IPS DF 6.9 (cell line): ENCODE results near the gene SLC35B2.

ENCODE experiments used
- DNase-seq: peaks from one replicate; pipeline ENCODE4 v3.0.0-alpha.2; 2013; ENCODE audit warnings: low read depth, low spot score
- H3K27ac ChIP-seq: one replicate; pipeline ENCODE4 v1.5.1; 2013; ENCODE audit warnings: low read length, control low read depth
- H3K27me3 ChIP-seq: 2 replicates; pipeline ENCODE4 v1.6.1; 2013; ENCODE audit warnings: mild to moderate bottlenecking, low read length; ENCODE audit not compliant: control insufficient read depth, insufficient read depth
- H3K36me3 ChIP-seq: 2 replicates; pipeline ENCODE4 v1.6.1; 2013; ENCODE audit warnings: low read length; ENCODE audit not compliant: control insufficient read depth, insufficient read depth
- H3K4me1 ChIP-seq: 2 replicates; pipeline ENCODE4 v1.6.1; 2013; ENCODE audit warnings: low read length; ENCODE audit not compliant: control insufficient read depth, insufficient read depth
- H3K4me3 ChIP-seq: 2 replicates; pipeline ENCODE4 v1.5.1; 2013; ENCODE audit warnings: mild to moderate bottlenecking, low read length
- H3K9me3 ChIP-seq: 2 replicates; pipeline ENCODE4 v1.6.1; 2013; ENCODE audit warnings: low read length, inconsistent platforms; ENCODE audit not compliant: control insufficient read depth, insufficient read depth
- WGBS: extraction: QIAGEN DNeasy Blood & Tissue Kit; methylation state at CpG from one replicate; pipeline ENCODE4 v1.1.7; 2013; ENCODE audit warnings: mixed read lengths, missing lambda C conversion rate; ENCODE audit not compliant: insufficient read length, insufficient coverage; 5-methylcytosine and 5-hydroxymethylcytosine counted together

Gene SLC35B2

DNA sequence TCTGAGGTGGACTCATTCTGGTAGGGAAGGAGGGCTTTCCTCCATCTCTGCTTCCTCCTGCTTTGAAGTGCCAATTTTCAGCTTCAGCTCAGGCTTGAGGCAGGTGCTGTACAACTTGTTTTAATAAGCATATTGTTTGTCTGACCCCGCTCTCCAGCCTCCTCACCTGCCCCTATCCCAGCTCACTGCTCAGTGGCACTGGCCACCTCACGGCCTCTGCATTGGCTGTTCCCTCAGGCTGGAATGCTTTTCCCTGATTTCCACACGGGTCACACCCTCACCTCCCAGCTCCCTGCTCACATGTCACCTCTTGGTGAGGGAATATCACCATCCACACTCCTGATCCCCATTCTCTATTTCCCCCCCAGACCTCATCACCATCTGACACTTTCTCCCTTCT, 41.5 kb upstream of the SLC35B2 start:
- H3K27ac ChIP-seq = no peak overlapping the region
- WGBS = no CpG with 5 or more reads among the region's 3 CpGs
- peaks cover 2% of the 10 kb centered on the region for H3K4me1 ChIP-seq
- H3K4me3 ChIP-seq = no peak overlapping the region
- H3K27me3 ChIP-seq = peaks cover 4% of the 10 kb centered on the region; the same call in 1 of the 2 replicates
- DNase-seq = no peak
- peaks cover 28% of the 10 kb centered on the region for H3K36me3 ChIP-seq
- H3K9me3 ChIP-seq = no peaks in the 10 kb centered on the region

- peaks cover 4% of the 10 kb centered on the region; the same call in 1 of the 2 replicates for H3K27me3 ChIP-seq
- H3K4me1 ChIP-seq = peaks cover 2% of the 10 kb centered on the region
- no peak for DNase-seq
- peaks cover 23% of the 10 kb centered on the region for H3K36me3 ChIP-seq
- no peaks in the 10 kb centered on the region for H3K9me3 ChIP-seq
- no peak overlapping the region for H3K27ac ChIP-seq
- WGBS = no CpG with 5 or more reads among the region's 20 CpGs
- H3K4me3 ChIP-seq = no peak overlapping the region; the same call in 1 of the 2 replicates
Observed at GRCh38 chr6:44298055-44298803, 40.9 kb upstream of the SLC35B2 start.

DNA sequence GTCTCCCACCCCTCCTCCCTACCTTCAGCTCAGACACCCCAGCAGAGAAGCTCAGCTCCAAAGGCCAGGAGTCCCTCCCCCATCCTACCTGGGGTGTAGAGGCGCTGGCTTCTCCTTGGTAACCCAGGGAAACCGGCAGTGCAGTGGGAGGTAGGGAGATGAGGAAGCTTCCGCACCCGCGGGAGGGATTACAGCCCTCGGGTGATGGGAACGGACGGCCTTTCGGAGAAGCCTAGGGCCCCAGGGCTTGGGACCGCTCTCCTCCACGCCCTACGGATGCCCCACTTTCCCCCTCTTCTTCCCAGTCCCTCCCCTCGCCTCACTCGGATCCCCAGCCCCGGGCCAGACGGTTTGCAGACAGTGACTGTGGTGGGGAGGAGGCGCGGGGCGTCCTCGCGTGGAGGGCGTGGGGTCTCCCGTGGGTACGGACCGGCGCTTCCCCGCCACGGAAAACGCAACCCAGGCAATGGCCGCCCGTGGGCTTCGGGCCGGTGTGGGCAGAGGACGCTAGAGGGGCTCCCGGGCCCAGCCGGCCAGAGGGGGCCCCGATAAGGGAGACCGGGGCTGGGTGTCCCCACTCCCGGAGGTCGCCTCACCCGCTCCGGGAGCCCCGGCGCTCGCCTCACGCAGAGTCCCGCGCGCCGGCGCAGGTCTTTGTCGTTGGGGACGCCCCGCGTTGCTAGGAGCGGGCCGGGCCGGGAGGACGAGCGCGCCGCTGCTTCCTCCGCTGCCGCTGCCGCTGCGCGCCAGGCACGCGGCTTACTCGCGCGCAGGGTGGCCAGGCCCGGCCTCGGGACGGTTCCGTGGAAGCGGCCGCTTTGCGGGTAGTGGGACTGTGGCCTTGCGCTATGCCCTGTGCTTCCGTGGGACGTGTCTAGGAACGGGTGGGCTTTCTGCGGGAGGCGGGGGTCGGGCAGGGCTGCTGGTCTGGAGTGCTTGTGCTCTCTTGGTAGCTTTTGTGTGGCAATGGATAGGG, 40.0 kb upstream of the SLC35B2 start:
- no peak for DNase-seq
- no CpG with 5 or more reads among the region's 86 CpGs for WGBS
- peak overlapping the region; percentile 80 for H3K4me3 ChIP-seq
- H3K36me3 ChIP-seq = peaks cover 15% of the 10 kb centered on the region
- H3K27ac ChIP-seq = no peak overlapping the region
- no peaks in the 10 kb centered on the region for H3K9me3 ChIP-seq
- H3K27me3 ChIP-seq = peaks cover 4% of the 10 kb centered on the region; the same call in 1 of the 2 replicates
- peaks cover 2% of the 10 kb centered on the region for H3K4me1 ChIP-seq

DNA sequence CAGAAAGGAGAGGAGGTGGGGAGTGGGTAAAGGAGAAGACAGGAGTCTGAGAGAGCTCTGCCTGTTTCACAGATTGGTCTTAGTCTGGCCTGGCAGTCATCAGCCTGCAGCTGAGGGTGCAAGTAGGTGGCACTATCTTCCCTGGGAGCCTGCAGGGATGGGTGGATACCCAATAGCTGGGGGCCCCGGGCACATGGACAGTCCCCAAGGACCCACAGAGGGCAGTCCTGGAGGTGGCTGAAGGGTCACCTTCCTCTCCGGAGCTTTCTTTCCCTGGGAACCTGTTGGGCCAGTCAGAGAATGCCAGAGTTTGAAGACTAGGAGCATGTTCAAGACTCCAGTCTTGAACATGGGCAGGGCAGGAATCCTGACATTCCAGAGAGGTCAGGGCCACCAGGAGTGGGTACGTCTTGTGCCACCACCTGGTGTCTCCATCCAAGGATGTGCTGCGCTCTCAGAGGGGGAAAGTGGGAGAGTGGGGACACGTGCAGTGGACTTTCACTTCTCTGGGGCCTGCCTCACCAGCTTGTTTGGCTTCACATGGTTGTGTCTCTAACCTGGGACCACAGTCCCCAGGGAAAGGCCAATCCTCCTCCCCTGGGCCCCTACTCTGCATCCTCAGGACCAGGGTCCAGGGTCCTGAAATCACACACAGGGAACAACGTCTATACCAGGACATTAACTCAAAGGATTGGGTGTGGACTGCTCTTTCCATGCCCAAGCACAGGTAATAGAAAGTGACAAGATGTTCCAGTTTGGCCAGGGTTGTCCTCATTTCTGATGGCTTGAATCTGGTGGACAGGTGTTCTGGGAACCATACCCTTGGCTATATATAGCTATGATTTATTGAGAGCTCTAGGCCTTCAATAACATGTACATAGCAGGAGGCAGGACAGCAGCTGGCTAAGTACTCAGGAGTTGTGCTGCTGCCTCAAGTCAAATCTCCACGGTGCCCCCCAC, 37.8 kb upstream of the SLC35B2 start:
- H3K27me3 ChIP-seq = peaks cover 4% of the 10 kb centered on the region; the same call in 1 of the 2 replicates
- WGBS = no CpG with 5 or more reads among the region's 7 CpGs
- no peak overlapping the region for H3K4me3 ChIP-seq
- no peak overlapping the region for H3K27ac ChIP-seq
- DNase-seq = no peak
- H3K4me1 ChIP-seq = peaks cover 2% of the 10 kb centered on the region
- no peaks in the 10 kb centered on the region for H3K36me3 ChIP-seq
- H3K9me3 ChIP-seq = no peaks in the 10 kb centered on the region

- no CpG with 5 or more reads among the region's 4 CpGs for WGBS
- Histone ChIP-seq H3K9me3 (no peaks in the 10 kb centered on the region), H3K27me3 (peaks cover 4% of the 10 kb centered on the region; the same call in 1 of the 2 replicates), H3K27ac (no peak overlapping the region), H3K4me1 (peaks cover 2% of the 10 kb centered on the region), H3K4me3 (no peak overlapping the region), H3K36me3 (no peaks in the 10 kb centered on the region)
- no peak for DNase-seq
Observed at GRCh38 chr6:44292661-44293365, 35.5 kb upstream of the SLC35B2 start.

- Histone ChIP-seq H3K27ac (no peak overlapping the region), H3K4me3 (no peak overlapping the region), H3K27me3 (peaks cover 4% of the 10 kb centered on the region; the same call in 1 of the 2 replicates), H3K4me1 (peaks cover 2% of the 10 kb centered on the region), H3K36me3 (no peaks in the 10 kb centered on the region), H3K9me3 (no peaks in the 10 kb centered on the region)
- WGBS = no CpG with 5 or more reads among the region's 4 CpGs
- DNase-seq = no peak
Observed at GRCh38 chr6:44291841-44292240, 34.5 kb upstream of the SLC35B2 start.

DNA sequence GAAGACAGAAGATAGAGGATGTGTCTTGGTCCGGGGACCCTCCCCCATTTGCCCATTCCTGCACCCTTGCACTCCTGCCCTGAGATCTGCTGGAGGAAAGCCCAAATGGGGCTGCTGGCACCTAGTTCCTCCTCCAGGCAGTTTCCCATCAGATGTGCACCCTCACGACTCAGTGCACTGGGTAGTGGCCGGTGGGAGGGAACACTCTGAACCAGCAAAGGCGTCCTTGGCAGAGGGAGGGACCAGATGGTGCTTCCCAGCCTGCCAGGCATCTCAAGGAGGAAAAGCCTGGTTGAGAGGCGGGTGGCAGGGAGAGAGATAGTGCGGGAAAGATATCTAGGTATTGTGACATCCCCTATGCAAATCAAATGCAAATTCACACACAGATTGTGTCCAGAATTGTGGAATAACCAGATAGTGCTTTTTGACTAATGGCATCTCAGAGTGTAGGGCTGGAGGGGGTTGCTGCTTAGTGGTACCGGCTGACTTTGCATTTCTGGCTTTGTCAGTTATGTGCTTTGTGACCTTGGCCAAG, 32.5 kb upstream of the SLC35B2 start:
- no peak overlapping the region for H3K27ac ChIP-seq
- H3K9me3 ChIP-seq = no peaks in the 10 kb centered on the region
- H3K4me1 ChIP-seq = peaks cover 1% of the 10 kb centered on the region; the same call in 1 of the 2 replicates
- no peak overlapping the region for H3K4me3 ChIP-seq
- H3K27me3 ChIP-seq = no peaks in the 10 kb centered on the region
- no peaks in the 10 kb centered on the region for H3K36me3 ChIP-seq
- DNase-seq = no peak
- WGBS = no CpG with 5 or more reads among the region's 7 CpGs

DNA sequence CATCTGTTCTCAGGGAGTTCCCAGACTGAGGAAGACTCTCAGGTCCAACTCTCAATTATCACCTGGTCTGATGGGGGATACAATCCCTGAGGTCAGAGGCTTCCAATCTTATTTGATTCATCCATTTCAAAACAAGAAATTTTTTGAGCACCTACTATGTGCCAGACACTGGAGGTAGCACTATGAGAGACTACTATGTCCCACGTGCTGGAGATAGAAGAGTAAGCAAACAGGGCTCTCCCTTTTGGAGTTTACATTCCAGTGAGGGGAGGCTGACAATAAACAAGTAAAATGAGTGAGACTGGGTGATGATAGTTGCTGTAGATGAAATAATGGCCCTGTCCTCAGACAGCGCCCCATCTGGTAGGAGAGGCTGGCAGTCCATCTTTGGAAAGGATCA, 29.4 kb upstream of the SLC35B2 start:
- H3K27ac ChIP-seq = no peak overlapping the region
- 0 out of 2 replicates have a peak, but pooled peaks cover 2% of the 10 kb centered on the region for H3K27me3 ChIP-seq
- no peaks in the 10 kb centered on the region for H3K36me3 ChIP-seq
- DNase-seq = no peak
- no CpG with 5 or more reads among the region's 2 CpGs for WGBS
- H3K4me3 ChIP-seq = no peak overlapping the region
- H3K9me3 ChIP-seq = no peaks in the 10 kb centered on the region
- peaks cover 1% of the 10 kb centered on the region; the same call in 1 of the 2 replicates for H3K4me1 ChIP-seq

GRCh38 chr6:44286285-44286565, 28.9 kb upstream of the SLC35B2 start:
- H3K9me3 ChIP-seq = no peaks in the 10 kb centered on the region
- no peak overlapping the region for H3K4me3 ChIP-seq
- H3K27me3 ChIP-seq = 0 out of 2 replicates have a peak, but pooled peaks cover 2% of the 10 kb centered on the region
- H3K36me3 ChIP-seq = no peaks in the 10 kb centered on the region
- WGBS = no CpG with 5 or more reads among the region's 12 CpGs
- H3K4me1 ChIP-seq = peaks cover 1% of the 10 kb centered on the region; the same call in 1 of the 2 replicates
- no peak for DNase-seq
- H3K27ac ChIP-seq = no peak overlapping the region
